H1 (cell line): ENCODE measurements around the gene HLA-A. TPM values are rescaled to one million over a fixed set of nuclear protein-coding genes. Genes with fewer than 3 reads are reported as not detected.

ENCODE experiments used
- polyA plus RNA-seq, 7 experiments: library from polyadenylated mRNA; depleted of rRNA in 3 of 7; stranded (reverse) in 5 of 7; unstranded in 2 of 7; fragments of >200 nt in 5 of 7; fragments of 200-250 nt in 2 of 7; gene quantifications; 1 replicate in 5 of 7; 2 replicates in 1 of 7; 4 replicates in 1 of 7; pipeline versions ENCODE4 v1.2.1 to v1.2.3, GENCODE V29; 2011 to 2013; ENCODE audit warnings: missing spikeins in 2 of 7, mixed read lengths in 2 of 7
- total RNA-seq: library from RNA; stranded (reverse); fragmentation: NEBNext Ultra II Directional; extraction: Animal tissue kit (Norgen Biotek cat#: 25700); gene quantifications from 2 replicates; pipeline ENCODE4 v1.2.1, GENCODE V29; 2021
- TF ChIP-seq, protein P1 (sequence below): IDR thresholded peaks from 2 replicates; pipeline ENCODE4 v1.6.1; 2012; ENCODE audit warnings: low read length, inconsistent platforms
- TF ChIP-seq, protein P2 (sequence below): fragments of 300-600 bp; sonication (generic); IDR thresholded peaks from 2 replicates; pipeline ENCODE4 v1.7.1; 2012; ENCODE audit warnings: low read length, moderate library complexity, mild to moderate bottlenecking, inconsistent platforms; ENCODE audit not compliant: insufficient replicate concordance

The HLA-A gene
- total and polyA plus RNA-seq, 2 of the 8 experiments (the other 6 are each of a cell fraction or from before 2014, with no cell fraction given), result 221 to 474 TPM

DNA sequence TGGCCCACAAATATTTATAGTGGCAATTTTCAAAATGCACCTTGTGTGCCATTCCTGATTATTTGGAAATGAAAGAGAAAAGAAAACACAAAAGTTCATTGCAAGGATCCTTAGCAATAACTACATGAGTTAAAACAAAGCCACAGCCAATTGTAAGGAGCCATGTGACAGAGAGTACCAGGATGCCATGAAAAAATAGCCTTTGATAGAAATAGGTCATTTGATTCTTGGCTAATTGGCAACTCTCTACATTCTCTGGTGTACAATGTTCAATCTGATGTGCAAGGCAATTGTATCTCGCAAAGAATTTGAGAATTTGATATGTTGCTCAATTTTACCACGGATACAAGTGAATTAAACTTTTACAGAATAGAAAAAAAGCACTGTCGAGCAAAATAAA lies 9.6 kb downstream of the HLA-A start (continued):
- TF ChIP-seq, protein P1, sequence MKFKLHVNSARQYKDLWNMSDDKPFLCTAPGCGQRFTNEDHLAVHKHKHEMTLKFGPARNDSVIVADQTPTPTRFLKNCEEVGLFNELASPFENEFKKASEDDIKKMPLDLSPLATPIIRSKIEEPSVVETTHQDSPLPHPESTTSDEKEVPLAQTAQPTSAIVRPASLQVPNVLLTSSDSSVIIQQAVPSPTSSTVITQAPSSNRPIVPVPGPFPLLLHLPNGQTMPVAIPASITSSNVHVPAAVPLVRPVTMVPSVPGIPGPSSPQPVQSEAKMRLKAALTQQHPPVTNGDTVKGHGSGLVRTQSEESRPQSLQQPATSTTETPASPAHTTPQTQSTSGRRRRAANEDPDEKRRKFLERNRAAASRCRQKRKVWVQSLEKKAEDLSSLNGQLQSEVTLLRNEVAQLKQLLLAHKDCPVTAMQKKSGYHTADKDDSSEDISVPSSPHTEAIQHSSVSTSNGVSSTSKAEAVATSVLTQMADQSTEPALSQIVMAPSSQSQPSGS, result no peak
- TF ChIP-seq, protein P2, sequence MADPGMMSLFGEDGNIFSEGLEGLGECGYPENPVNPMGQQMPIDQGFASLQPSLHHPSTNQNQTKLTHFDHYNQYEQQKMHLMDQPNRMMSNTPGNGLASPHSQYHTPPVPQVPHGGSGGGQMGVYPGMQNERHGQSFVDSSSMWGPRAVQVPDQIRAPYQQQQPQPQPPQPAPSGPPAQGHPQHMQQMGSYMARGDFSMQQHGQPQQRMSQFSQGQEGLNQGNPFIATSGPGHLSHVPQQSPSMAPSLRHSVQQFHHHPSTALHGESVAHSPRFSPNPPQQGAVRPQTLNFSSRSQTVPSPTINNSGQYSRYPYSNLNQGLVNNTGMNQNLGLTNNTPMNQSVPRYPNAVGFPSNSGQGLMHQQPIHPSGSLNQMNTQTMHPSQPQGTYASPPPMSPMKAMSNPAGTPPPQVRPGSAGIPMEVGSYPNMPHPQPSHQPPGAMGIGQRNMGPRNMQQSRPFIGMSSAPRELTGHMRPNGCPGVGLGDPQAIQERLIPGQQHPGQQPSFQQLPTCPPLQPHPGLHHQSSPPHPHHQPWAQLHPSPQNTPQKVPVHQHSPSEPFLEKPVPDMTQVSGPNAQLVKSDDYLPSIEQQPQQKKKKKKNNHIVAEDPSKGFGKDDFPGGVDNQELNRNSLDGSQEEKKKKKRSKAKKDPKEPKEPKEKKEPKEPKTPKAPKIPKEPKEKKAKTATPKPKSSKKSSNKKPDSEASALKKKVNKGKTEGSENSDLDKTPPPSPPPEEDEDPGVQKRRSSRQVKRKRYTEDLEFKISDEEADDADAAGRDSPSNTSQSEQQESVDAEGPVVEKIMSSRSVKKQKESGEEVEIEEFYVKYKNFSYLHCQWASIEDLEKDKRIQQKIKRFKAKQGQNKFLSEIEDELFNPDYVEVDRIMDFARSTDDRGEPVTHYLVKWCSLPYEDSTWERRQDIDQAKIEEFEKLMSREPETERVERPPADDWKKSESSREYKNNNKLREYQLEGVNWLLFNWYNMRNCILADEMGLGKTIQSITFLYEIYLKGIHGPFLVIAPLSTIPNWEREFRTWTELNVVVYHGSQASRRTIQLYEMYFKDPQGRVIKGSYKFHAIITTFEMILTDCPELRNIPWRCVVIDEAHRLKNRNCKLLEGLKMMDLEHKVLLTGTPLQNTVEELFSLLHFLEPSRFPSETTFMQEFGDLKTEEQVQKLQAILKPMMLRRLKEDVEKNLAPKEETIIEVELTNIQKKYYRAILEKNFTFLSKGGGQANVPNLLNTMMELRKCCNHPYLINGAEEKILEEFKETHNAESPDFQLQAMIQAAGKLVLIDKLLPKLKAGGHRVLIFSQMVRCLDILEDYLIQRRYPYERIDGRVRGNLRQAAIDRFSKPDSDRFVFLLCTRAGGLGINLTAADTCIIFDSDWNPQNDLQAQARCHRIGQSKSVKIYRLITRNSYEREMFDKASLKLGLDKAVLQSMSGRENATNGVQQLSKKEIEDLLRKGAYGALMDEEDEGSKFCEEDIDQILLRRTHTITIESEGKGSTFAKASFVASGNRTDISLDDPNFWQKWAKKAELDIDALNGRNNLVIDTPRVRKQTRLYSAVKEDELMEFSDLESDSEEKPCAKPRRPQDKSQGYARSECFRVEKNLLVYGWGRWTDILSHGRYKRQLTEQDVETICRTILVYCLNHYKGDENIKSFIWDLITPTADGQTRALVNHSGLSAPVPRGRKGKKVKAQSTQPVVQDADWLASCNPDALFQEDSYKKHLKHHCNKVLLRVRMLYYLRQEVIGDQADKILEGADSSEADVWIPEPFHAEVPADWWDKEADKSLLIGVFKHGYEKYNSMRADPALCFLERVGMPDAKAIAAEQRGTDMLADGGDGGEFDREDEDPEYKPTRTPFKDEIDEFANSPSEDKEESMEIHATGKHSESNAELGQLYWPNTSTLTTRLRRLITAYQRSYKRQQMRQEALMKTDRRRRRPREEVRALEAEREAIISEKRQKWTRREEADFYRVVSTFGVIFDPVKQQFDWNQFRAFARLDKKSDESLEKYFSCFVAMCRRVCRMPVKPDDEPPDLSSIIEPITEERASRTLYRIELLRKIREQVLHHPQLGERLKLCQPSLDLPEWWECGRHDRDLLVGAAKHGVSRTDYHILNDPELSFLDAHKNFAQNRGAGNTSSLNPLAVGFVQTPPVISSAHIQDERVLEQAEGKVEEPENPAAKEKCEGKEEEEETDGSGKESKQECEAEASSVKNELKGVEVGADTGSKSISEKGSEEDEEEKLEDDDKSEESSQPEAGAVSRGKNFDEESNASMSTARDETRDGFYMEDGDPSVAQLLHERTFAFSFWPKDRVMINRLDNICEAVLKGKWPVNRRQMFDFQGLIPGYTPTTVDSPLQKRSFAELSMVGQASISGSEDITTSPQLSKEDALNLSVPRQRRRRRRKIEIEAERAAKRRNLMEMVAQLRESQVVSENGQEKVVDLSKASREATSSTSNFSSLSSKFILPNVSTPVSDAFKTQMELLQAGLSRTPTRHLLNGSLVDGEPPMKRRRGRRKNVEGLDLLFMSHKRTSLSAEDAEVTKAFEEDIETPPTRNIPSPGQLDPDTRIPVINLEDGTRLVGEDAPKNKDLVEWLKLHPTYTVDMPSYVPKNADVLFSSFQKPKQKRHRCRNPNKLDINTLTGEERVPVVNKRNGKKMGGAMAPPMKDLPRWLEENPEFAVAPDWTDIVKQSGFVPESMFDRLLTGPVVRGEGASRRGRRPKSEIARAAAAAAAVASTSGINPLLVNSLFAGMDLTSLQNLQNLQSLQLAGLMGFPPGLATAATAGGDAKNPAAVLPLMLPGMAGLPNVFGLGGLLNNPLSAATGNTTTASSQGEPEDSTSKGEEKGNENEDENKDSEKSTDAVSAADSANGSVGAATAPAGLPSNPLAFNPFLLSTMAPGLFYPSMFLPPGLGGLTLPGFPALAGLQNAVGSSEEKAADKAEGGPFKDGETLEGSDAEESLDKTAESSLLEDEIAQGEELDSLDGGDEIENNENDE, result no peak
- TF ChIP-seq, all 59 proteins: peak for 0
